Spleen (tissue), 7 donors: Measurements from ENCODE around the gene HLCS.

Experiments used
- CTCF ChIP-seq, 11 experiments: fragments of 200-600 bp in 7 of 11; fragments of 450-650 bp in 4 of 11; sonication (generic) in 4 of 11; IDR thresholded peaks in 8 of 11; conservative IDR thresholded peaks in 3 of 11; 1 replicate in 7 of 11; 2 replicates in 4 of 11; pipeline versions ENCODE4 v1.4.0 to v1.8.0; 2016 to 2021; ENCODE audit warnings: antibody characterized with exemption in 11 of 11, inconsistent platforms in 4 of 11, mild to moderate bottlenecking in 1 of 11
- POLR2AphosphoS5 ChIP-seq, 3 donors: sonication (generic); formaldehyde crosslinking; IDR thresholded peaks; one replicate each; pipeline ENCODE4 v1.5.1; 2017; ENCODE audit warnings: antibody characterized with exemption in 3 of 3
- donor health status: DM: no; HTN: no; CAD: no; lungs with moderate emphysema.
- donor health status: DM: no; HTN: no; CAD: no.
- donor health status: DM: no; HTN: no; CAD: no.

- TF ChIP-seq CTCF (IDR thresholded peaks at IDR 0.05 in 8 of 11, conservative IDR thresholded peaks at IDR 0.05 in 3 of 11): no peak
- TF ChIP-seq POLR2AphosphoS5 (IDR thresholded peaks at IDR 0.05): no peak
Measured at GRCh38 chr21:36858320-36858957, 108.0 kb downstream of the HLCS start.
